IMR-90 (cell line): Measurements from ENCODE around the gene ADGRA3. TPM values are rescaled to one million over a fixed set of nuclear protein-coding genes. Genes with fewer than 3 reads are reported as not detected.

ENCODE experiments used
- ATAC-seq: fragments of 200-7000 bp; cut with Tn5 transposase; 2 replicates; pipeline ENCODE4 v1.9.1; 2020; ENCODE audit warnings: low read depth, mild to moderate bottlenecking, moderate library complexity
- BruUV-seq: library from RNA; stranded (reverse); fragments of 400-500 nt; replicated peaks from 2 replicates; lab custom pipeline; 2021; lab: Mats Ljungman, UMichigan
- CTCF ChIA-PET: fragments of 300-600 bp; formaldehyde crosslinking; extraction: SDS; loops from one replicate; lab custom pipeline; 2021; ENCODE audit warnings: antibody characterized with exemption; lab: Yijun Ruan, JAX
- POLR2A ChIA-PET: fragments of 300-600 bp; sonication (Branson Sonifier 250); formaldehyde crosslinking; loops from one replicate; lab custom pipeline; 2022; ENCODE audit warnings: antibody characterized with exemption; ENCODE audit not compliant: unreplicated experiment; lab: Charles Lee
- DNase-seq: peaks from one replicate; pipeline ENCODE4 v3.0.0; 2013
- H2AFZ ChIP-seq: replicated peaks from 2 replicates; pipeline ENCODE3; 2013; ENCODE audit warnings: low read length, mild to moderate bottlenecking; ENCODE audit not compliant: poor library complexity
- H2AK5ac ChIP-seq: 2 replicates; pipeline ENCODE4 v1.6.1; 2013; ENCODE audit warnings: low read depth, low read length, inconsistent platforms
- H2AK9ac ChIP-seq: replicated peaks from 2 replicates; pipeline ENCODE3; 2013; ENCODE audit warnings: mild to moderate bottlenecking, low read depth, low read length, moderate library complexity; ENCODE audit not compliant: poor library complexity
- H2BK120ac ChIP-seq: 2 replicates; pipeline ENCODE4 v1.6.1; 2013; ENCODE audit warnings: low read depth, low read length, inconsistent platforms
- H2BK15ac ChIP-seq: 3 replicates; pipeline ENCODE4 v1.6.1; 2013; ENCODE audit warnings: low read depth, low read length, inconsistent platforms
- H2BK20ac ChIP-seq: 2 replicates; pipeline ENCODE4 v1.6.1; 2013; ENCODE audit warnings: low read depth, mild to moderate bottlenecking, inconsistent platforms, low read length, moderate library complexity
- H2BK5ac ChIP-seq: 2 replicates; pipeline ENCODE4 v1.6.1; 2013; ENCODE audit warnings: mild to moderate bottlenecking, low read depth, low read length, inconsistent platforms; ENCODE audit not compliant: poor library complexity, severe bottlenecking
- H3K14ac ChIP-seq: replicated peaks from 2 replicates; pipeline ENCODE4 v1.6.1; 2013; ENCODE audit warnings: low read depth, low read length, inconsistent platforms
- H3K18ac ChIP-seq: 2 replicates; pipeline ENCODE4 v1.6.1; 2013; ENCODE audit warnings: low read depth, low read length, control low read depth
- H3K23ac ChIP-seq: 2 replicates; pipeline ENCODE4 v1.6.1; 2013; ENCODE audit warnings: low read depth, low read length, inconsistent platforms
- H3K27ac ChIP-seq: 2 replicates; pipeline ENCODE4 v1.5.1; 2013; ENCODE audit warnings: mild to moderate bottlenecking, control low read depth, low read length; ENCODE audit not compliant: insufficient read depth
- H3K27me3 ChIP-seq: 2 replicates; pipeline ENCODE4 v1.6.1; 2013; ENCODE audit warnings: low read length; ENCODE audit not compliant: control insufficient read depth, insufficient read depth
- H3K36me3 ChIP-seq: 2 replicates; pipeline ENCODE4 v1.6.1; 2013; ENCODE audit warnings: low read length, mixed read lengths; ENCODE audit not compliant: control insufficient read depth, insufficient read depth
- H3K4ac ChIP-seq: 2 replicates; pipeline ENCODE4 v1.6.1; 2013; ENCODE audit warnings: low read depth, low read length, inconsistent platforms
- H3K4me1 ChIP-seq: 2 replicates; pipeline ENCODE4 v1.6.1; 2013; ENCODE audit warnings: low read length, mixed read lengths; ENCODE audit not compliant: control insufficient read depth, insufficient read depth
- H3K4me2 ChIP-seq: 2 replicates; pipeline ENCODE4 v1.6.1; 2013; ENCODE audit warnings: low read depth, mild to moderate bottlenecking, control low read depth, low read length, moderate library complexity
- H3K4me3 ChIP-seq: 2 replicates; pipeline ENCODE4 v1.5.1; 2013; ENCODE audit warnings: low read depth, mild to moderate bottlenecking, control low read depth, low read length, moderate library complexity; ENCODE audit not compliant: insufficient read depth
- H3K56ac ChIP-seq: 2 replicates; pipeline ENCODE4 v1.6.1; 2013; ENCODE audit warnings: low read length, inconsistent platforms; ENCODE audit not compliant: insufficient read depth; ENCODE audit errors: extremely low read depth
- H3K79me1 ChIP-seq, 2 experiments: 2 replicates each; pipeline ENCODE4 v1.6.1; 2013; ENCODE audit warnings: low read length in 2 of 2, inconsistent platforms in 1 of 2, low read depth in 1 of 2
- H3K9ac ChIP-seq: 2 replicates; pipeline ENCODE4 v1.6.1; 2013; ENCODE audit warnings: low read depth, low read length, control low read depth
- H3K9me1 ChIP-seq: 2 replicates; pipeline ENCODE4 v1.6.1; 2013; ENCODE audit warnings: low read length, inconsistent platforms; ENCODE audit not compliant: insufficient read depth
- H3K9me3 ChIP-seq: 2 replicates; pipeline ENCODE4 v1.6.1; 2013; ENCODE audit warnings: low read length; ENCODE audit not compliant: control insufficient read depth, insufficient read depth
- H4K20me1 ChIP-seq: 2 replicates; pipeline ENCODE4 v1.6.1; 2013; ENCODE audit warnings: low read length, inconsistent platforms; ENCODE audit not compliant: insufficient read depth
- H4K5ac ChIP-seq: 2 replicates; pipeline ENCODE4 v1.6.1; 2013; ENCODE audit warnings: mild to moderate bottlenecking, low read depth, low read length, control low read depth
- H4K8ac ChIP-seq, 2 experiments: 2 replicates each; pipeline ENCODE4 v1.6.1; 2013; ENCODE audit warnings: low read depth in 2 of 2, low read length in 2 of 2, control low read depth in 1 of 2, inconsistent platforms in 1 of 2
- H4K91ac ChIP-seq: 2 replicates; pipeline ENCODE4 v1.6.1; 2013; ENCODE audit warnings: low read depth, low read length, inconsistent platforms; ENCODE audit not compliant: insufficient read depth
- CEBPB ChIP-seq: IDR thresholded peaks from 2 replicates; pipeline ENCODE4 v1.6.1; 2012; ENCODE audit warnings: low read depth, low read length, improper control_type of control experiment
- CHD1 ChIP-seq: IDR thresholded peaks from 2 replicates; pipeline ENCODE4 v1.6.1; 2012; ENCODE audit warnings: low read depth, low read length, improper control_type of control experiment
- ELK1 ChIP-seq: fragments of 150-350 bp; IDR thresholded peaks from 2 replicates; pipeline ENCODE4 v1.6.1; 2016; ENCODE audit warnings: low read depth, mild to moderate bottlenecking, low read length, moderate library complexity, borderline replicate concordance
- FOS ChIP-seq: fragments of 150-350 bp; IDR thresholded peaks from 2 replicates; pipeline ENCODE4 v1.6.1; 2016; ENCODE audit warnings: low read depth, low read length
- MAFK ChIP-seq: IDR thresholded peaks from 2 replicates; pipeline ENCODE4 v1.6.1; 2012; ENCODE audit warnings: low read depth, low read length, improper control_type of control experiment
- MAZ ChIP-seq: IDR thresholded peaks from 2 replicates; pipeline ENCODE4 v1.6.1; 2012; ENCODE audit warnings: low read depth, mild to moderate bottlenecking, low read length, improper control_type of control experiment, moderate library complexity, borderline replicate concordance
- MXI1 ChIP-seq: IDR thresholded peaks from 2 replicates; pipeline ENCODE4 v1.6.1; 2012; ENCODE audit warnings: low read depth, mild to moderate bottlenecking, low read length, moderate library complexity, borderline replicate concordance
- RAD21 ChIP-seq: IDR thresholded peaks from 2 replicates; pipeline ENCODE4 v1.6.1; 2012; ENCODE audit warnings: low read length, improper control_type of control experiment
- RCOR1 ChIP-seq: IDR thresholded peaks from 2 replicates; pipeline ENCODE4 v1.6.1; 2012; ENCODE audit warnings: mild to moderate bottlenecking, low read length, improper control_type of control experiment; ENCODE audit not compliant: insufficient replicate concordance
- RFX5 ChIP-seq: IDR thresholded peaks from 2 replicates; pipeline ENCODE4 v1.8.0; 2012; ENCODE audit warnings: low read depth, mild to moderate bottlenecking, low read length, moderate library complexity
- WGBS, 2 experiments: methylation state at CpG; one replicate each; pipeline versions ENCODE4 v1.1.5 to v1.1.7; 2013; ENCODE audit warnings: missing lambda C conversion rate in 2 of 2; ENCODE audit not compliant: insufficient read length in 1 of 2; ENCODE audit errors: extremely low coverage in 2 of 2; 5-methylcytosine and 5-hydroxymethylcytosine counted together
- dilution Hi-C: fragments of 300-500 bp; cut with HindIII; formaldehyde crosslinking; loops from one replicate; pipeline ENCODE4 v1.14.3; 2018; ENCODE audit warnings: low sequenced_read_pairs; ENCODE audit not compliant: unreplicated experiment
- in situ Hi-C: fragments of 300-500 bp; cut with MboI; formaldehyde crosslinking; loops from 3 replicates; pipeline ENCODE4 v1.14.3; 2019; ENCODE audit warnings: low sequenced_read_pairs, inconsistent platforms, mixed read lengths
- intact Hi-C: fragments of 100-400 bp; cut with micrococcal nuclease; formaldehyde crosslinking; loops from 2 replicates; pipeline ENCODE4 v1.10.0; 2022
- polyA plus RNA-seq, 3 experiments: library from polyadenylated mRNA; depleted of rRNA; stranded (reverse); fragments of >200 nt; gene quantifications; 2 replicates each; pipeline ENCODE4 v1.2.3, GENCODE V29; 2012; ENCODE audit warnings: low replicate concordance in 1 of 3
- total RNA-seq: library from RNA; depleted of rRNA; stranded (reverse); fragments of >200 nt; gene quantifications from 2 replicates; pipeline ENCODE4 v1.2.3, GENCODE V29; 2012
- TF ChIP-seq, protein P1 (sequence below): fragments of 150-350 bp; IDR thresholded peaks from 2 replicates; pipeline ENCODE4 v1.6.1; 2017; ENCODE audit warnings: mild to moderate bottlenecking, antibody characterized with exemption, low read length, low read depth

Gene ADGRA3
- total and polyA plus RNA-seq, 2 of the 4 experiments (the other 2 are of a cell fraction) = 20.1 to 28.0 TPM

DNA sequence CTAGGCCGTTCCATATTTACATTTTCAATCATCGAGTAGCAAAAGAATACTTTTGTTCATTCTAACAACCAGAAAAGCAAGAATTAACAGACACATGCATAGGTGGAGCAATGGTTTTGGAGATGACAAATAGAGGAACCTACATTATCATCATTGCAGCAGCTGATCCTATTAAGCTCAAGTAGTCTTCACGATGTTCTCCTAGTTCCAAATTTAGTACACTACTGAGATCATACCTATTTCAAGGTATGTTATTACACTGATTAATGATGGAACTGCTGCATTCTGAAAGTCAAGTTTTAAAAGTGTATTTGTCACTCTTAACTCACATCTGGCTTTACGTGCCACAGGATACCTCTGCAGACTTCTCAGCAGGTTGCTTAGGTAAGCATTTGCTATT lies 87.4 kb downstream of the ADGRA3 start:
- Histone ChIP-seq H2AFZ (no peak overlapping the region), H3K4me2 (no peak overlapping the region), H3K9me1 (no peaks in the 10 kb centered on the region), H4K8ac (no peak overlapping the region), H3K4me3 (no peak overlapping the region), H2BK120ac (no peak overlapping the region), H3K9me3 (no peaks in the 10 kb centered on the region), H2AK9ac (no peak overlapping the region), H2BK20ac (no peak overlapping the region), H2BK5ac (no peak overlapping the region), H3K27ac (no peak overlapping the region), H3K36me3 (0 out of 2 replicates have a peak, but pooled peaks cover 3% of the 10 kb centered on the region), H4K20me1 (no peaks in the 10 kb centered on the region), H3K14ac (no peak overlapping the region), H3K23ac (no peak overlapping the region), H3K4me1 (no peaks in the 10 kb centered on the region), H4K91ac (no peak overlapping the region), H3K79me1 (no peaks in the 10 kb centered on the region), H3K56ac (no peak overlapping the region), H3K4ac (no peak overlapping the region), H4K5ac (no peak overlapping the region), H3K27me3 (no peaks in the 10 kb centered on the region), H3K9ac (no peak overlapping the region), H2BK15ac (no peak overlapping the region), H2AK5ac (no peak overlapping the region), H3K18ac (no peak overlapping the region)
- BruUV-seq = no TSS peak
- intact Hi-C loops (no loop called here), in situ Hi-C loops (no loop called here), dilution Hi-C loops (no loop called here)
- ATAC-seq = no peak
- CTCF ChIA-PET = no interaction called here
- no peak for TF ChIP-seq MAFK
- no peak for TF ChIP-seq RFX5
- TF ChIP-seq RCOR1 = no peak
- TF ChIP-seq MAZ = no peak
- TF ChIP-seq CEBPB = no peak
- no peak for TF ChIP-seq MXI1
- TF ChIP-seq, protein P1, sequence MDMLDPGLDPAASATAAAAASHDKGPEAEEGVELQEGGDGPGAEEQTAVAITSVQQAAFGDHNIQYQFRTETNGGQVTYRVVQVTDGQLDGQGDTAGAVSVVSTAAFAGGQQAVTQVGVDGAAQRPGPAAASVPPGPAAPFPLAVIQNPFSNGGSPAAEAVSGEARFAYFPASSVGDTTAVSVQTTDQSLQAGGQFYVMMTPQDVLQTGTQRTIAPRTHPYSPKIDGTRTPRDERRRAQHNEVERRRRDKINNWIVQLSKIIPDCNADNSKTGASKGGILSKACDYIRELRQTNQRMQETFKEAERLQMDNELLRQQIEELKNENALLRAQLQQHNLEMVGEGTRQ = no peak
- no peak for TF ChIP-seq RAD21
- TF ChIP-seq ELK1 = no peak
- no peak for TF ChIP-seq CHD1
- TF ChIP-seq FOS = no peak
- DNase-seq = no peak
- no CpG with 5 or more reads among the region's 4 CpGs for WGBS, 2 experiments
- POLR2A ChIA-PET = no interaction called here
